Suprapubic skin (tissue), 4 donors: ENCODE measurements around the gene CHD1L. TPM values are rescaled to one million over a fixed set of nuclear protein-coding genes. Genes with fewer than 3 reads are reported as not detected.

Source experiments
- DNase-seq, 2 donors: peaks; one replicate each; pipeline ENCODE4 v3.0.0-alpha.2; 2019; ENCODE audit warnings: low spot score in 2 of 2
- H3K27ac ChIP-seq: fragments of 200-600 bp; sonication (generic); one replicate; pipeline ENCODE4 v1.5.1; 2019
- H3K27me3 ChIP-seq: fragments of 200-600 bp; sonication (generic); one replicate; pipeline ENCODE4 v1.5.1; 2019
- H3K36me3 ChIP-seq: fragments of 200-600 bp; sonication (generic); one replicate; pipeline ENCODE4 v1.5.1; 2019
- H3K4me1 ChIP-seq: fragments of 200-600 bp; sonication (generic); one replicate; pipeline ENCODE4 v1.5.1; 2019
- H3K4me3 ChIP-seq: fragments of 200-600 bp; sonication (generic); one replicate; pipeline ENCODE4 v1.5.1; 2019; ENCODE audit warnings: mild to moderate bottlenecking
- H3K9me3 ChIP-seq: fragments of 200-600 bp; sonication (generic); one replicate; pipeline ENCODE4 v1.5.1; 2019
- EP300 ChIP-seq: sonication (generic); formaldehyde crosslinking; IDR thresholded peaks from one replicate; pipeline ENCODE4 v1.6.1; 2017; ENCODE audit warnings: antibody characterized with exemption
- POLR2A ChIP-seq, 2 donors: fragments of 450-650 bp; IDR thresholded peaks; one replicate each; pipeline ENCODE4 v1.6.1; 2017; ENCODE audit warnings: antibody characterized with exemption in 2 of 2, mild to moderate bottlenecking in 2 of 2, moderate library complexity in 2 of 2
- POLR2AphosphoS5 ChIP-seq, 3 donors: sonication (generic); formaldehyde crosslinking; IDR thresholded peaks; one replicate each; pipeline ENCODE4 v1.6.1; 2017; ENCODE audit warnings: antibody characterized with exemption in 3 of 3
- WGBS: methylation state at CpG from one replicate; pipeline ENCODE4 v1.1.5; 2018; 5-methylcytosine and 5-hydroxymethylcytosine counted together
- total RNA-seq, 4 donors: library from RNA; depleted of rRNA; stranded (reverse); fragments of >200 nt; gene quantifications; one replicate each; pipeline ENCODE4 v1.1.0, GENCODE V29; 2016
- TF ChIP-seq, protein P1 (sequence below), 2 donors: fragments of 200-600 bp in 1 of 2; fragments of 450-650 bp in 1 of 2; sonication (generic) in 1 of 2; IDR thresholded peaks; one replicate each; pipeline ENCODE4 v1.5.1; 2016 to 2019; ENCODE audit warnings: antibody characterized with exemption in 2 of 2, mild to moderate bottlenecking in 1 of 2, moderate library complexity in 1 of 2

The CHD1L gene
- total RNA-seq, 4 donors from 2014 or later: 17.6 to 20.9 (median 18.4) TPM

DNA sequence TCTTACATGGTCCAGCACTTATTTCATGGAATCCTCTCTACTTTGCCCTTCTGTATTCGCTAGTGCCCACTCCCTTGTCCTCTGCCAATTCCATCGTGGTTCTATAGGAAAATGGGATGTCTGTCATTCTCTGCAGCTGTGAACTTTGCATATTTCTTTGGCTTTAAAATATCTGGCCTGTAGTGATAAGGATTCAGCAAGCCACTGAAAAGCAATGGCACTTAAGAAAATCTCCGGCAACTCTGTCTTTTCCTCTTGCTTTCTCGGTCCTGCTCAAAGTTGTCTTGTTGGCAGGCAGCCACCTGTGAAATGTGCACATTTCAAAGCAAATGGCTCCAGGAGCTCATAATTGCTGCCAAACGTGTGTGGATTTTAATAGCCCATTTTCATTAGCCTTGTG is 91.8 kb downstream of the CHD1L start:
- 30% methylated on average over 5 of the region's 5 CpGs for WGBS
- no peaks in the 10 kb centered on the region for H3K4me1 ChIP-seq
- H3K4me3 ChIP-seq: no peak overlapping the region
- H3K36me3 ChIP-seq: no peaks in the 10 kb centered on the region
- no peak for DNase-seq
- H3K27ac ChIP-seq: no peak overlapping the region
- H3K27me3 ChIP-seq: peaks cover 7% of the 10 kb centered on the region
- no peaks in the 10 kb centered on the region for H3K9me3 ChIP-seq
- TF ChIP-seq EP300: no peak
- TF ChIP-seq POLR2AphosphoS5 (IDR thresholded peaks at IDR 0.05): no peak
- TF ChIP-seq, protein P1, sequence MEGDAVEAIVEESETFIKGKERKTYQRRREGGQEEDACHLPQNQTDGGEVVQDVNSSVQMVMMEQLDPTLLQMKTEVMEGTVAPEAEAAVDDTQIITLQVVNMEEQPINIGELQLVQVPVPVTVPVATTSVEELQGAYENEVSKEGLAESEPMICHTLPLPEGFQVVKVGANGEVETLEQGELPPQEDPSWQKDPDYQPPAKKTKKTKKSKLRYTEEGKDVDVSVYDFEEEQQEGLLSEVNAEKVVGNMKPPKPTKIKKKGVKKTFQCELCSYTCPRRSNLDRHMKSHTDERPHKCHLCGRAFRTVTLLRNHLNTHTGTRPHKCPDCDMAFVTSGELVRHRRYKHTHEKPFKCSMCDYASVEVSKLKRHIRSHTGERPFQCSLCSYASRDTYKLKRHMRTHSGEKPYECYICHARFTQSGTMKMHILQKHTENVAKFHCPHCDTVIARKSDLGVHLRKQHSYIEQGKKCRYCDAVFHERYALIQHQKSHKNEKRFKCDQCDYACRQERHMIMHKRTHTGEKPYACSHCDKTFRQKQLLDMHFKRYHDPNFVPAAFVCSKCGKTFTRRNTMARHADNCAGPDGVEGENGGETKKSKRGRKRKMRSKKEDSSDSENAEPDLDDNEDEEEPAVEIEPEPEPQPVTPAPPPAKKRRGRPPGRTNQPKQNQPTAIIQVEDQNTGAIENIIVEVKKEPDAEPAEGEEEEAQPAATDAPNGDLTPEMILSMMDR (IDR thresholded peaks at IDR 0.05): no peak
- TF ChIP-seq POLR2A (IDR thresholded peaks at IDR 0.05): no peak

DNA sequence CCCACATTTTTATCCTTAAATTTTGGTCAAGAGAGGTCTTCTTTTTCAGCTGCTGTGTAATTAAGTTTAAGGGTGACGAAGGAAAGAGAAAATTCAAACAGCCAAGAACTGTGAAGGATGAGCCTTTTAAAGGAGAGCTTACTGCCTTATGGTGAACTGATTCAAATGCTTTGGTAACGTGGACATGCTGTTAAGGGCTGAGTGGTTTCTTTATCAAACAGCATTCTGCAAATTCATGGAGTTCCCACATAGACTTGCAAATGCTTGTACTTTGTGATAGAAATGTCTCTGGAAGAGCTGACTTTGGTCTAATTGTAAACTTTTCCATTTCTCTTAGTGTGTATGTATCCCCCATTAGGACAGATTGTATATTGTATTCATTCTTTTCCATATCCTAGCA is 93.8 kb downstream of the CHD1L start:
- TF ChIP-seq POLR2A (IDR thresholded peaks at IDR 0.05) (no peak), EP300 (no peak), POLR2AphosphoS5 (IDR thresholded peaks at IDR 0.05) (no peak)
- TF ChIP-seq, protein P1 (IDR thresholded peaks at IDR 0.05): no peak
- 70% methylated on average over 2 of the region's 2 CpGs for WGBS

DNA sequence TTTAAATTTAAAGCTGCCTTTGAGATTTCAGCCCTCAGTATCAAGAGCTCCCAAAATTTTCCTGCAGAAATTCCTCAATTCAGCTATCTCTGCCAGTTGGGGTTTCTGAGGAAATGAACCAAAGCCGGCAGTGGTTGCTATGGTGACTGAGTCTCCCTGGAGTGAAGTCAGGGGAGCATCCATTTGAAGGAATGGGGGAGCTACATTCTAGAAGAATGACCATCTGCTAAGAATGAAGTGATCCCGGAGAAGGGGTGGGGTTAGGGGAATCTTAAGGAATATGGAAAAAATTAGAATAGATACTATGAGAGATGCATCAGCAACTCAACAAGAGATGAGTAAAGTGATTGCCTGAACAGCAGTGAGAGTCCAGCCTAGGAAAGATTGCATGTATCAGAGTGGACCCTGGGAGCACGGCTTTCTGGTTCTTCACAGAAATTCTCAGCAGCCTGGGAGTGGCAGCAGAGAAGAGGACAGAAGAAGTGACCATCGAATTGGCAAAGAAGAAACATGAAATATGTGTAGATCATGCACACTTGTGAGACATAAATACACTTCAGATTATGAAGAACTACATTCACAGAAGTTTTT is 94.7 kb downstream of the CHD1L start:
- Histone ChIP-seq H3K9me3 (no peaks in the 10 kb centered on the region), H3K4me1 (no peaks in the 10 kb centered on the region), H3K36me3 (no peaks in the 10 kb centered on the region), H3K27me3 (peaks cover 9% of the 10 kb centered on the region), H3K4me3 (no peak overlapping the region), H3K27ac (no peak overlapping the region)
- TF ChIP-seq POLR2AphosphoS5 (IDR thresholded peaks at IDR 0.05) (no peak), EP300 (no peak)
- DNase-seq: no peak
- 41% methylated on average over 4 of the region's 4 CpGs for WGBS

More for the DNA sequence above, 93.8 kb downstream of the CHD1L start:
- Histone ChIP-seq H3K36me3 (no peaks in the 10 kb centered on the region), H3K4me1 (no peaks in the 10 kb centered on the region), H3K27me3 (peaks cover 7% of the 10 kb centered on the region), H3K27ac (no peak overlapping the region), H3K9me3 (no peaks in the 10 kb centered on the region), H3K4me3 (no peak overlapping the region)
- no peak for DNase-seq

DNA sequence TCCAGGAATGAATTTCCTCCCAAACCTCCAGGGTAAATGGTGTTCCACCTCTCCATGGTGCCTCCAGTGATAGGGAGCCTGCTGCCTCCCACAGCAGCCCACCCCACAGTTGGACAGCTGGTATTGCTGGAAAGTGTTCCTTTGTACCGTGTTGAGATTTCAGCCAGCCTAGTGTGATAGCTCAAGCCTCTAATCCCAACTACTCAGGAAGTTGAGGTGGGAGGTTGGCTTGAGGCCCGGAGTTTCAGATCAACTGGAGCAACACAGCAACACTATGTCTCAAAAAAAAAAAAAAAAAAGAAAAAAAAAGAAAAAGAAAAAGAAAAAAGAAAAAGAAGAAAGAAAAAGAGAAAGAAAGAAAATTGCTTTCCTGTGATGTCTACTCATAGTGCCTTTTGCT is 96.1 kb downstream of the CHD1L start:
- Histone ChIP-seq H3K27me3 (peaks cover 9% of the 10 kb centered on the region), H3K4me3 (no peak overlapping the region), H3K4me1 (no peaks in the 10 kb centered on the region), H3K27ac (no peak overlapping the region), H3K9me3 (no peaks in the 10 kb centered on the region), H3K36me3 (no peaks in the 10 kb centered on the region)
- WGBS: 44% methylated on average over 2 of the region's 2 CpGs
- TF ChIP-seq POLR2AphosphoS5 (IDR thresholded peaks at IDR 0.05): no peak
- TF ChIP-seq POLR2A (IDR thresholded peaks at IDR 0.05): no peak
- TF ChIP-seq, protein P1 (IDR thresholded peaks at IDR 0.05): no peak
- TF ChIP-seq EP300: no peak
- DNase-seq: no peak

DNA sequence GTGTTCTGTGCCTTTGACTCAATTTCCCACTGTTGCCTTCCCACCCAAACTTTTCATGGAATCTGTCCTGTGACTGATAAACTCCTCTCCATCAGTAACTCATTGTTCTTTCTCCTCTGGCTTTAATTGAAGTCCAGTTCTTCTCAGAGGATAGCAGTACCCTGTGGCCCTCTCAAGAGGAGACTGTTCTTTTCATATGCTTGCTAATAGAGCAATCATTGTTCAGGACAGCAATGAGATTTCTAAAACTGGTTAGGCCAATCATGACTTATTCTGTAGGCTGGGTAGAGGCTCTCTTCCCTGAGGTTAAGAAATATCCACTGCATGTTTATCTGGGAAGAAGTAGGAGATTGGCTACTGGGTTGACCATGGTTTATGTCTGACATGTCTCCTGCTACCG is 98.8 kb downstream of the CHD1L start:
- H3K36me3 ChIP-seq: no peaks in the 10 kb centered on the region
- TF ChIP-seq EP300 (no peak), POLR2AphosphoS5 (IDR thresholded peaks at IDR 0.05) (no peak), POLR2A (IDR thresholded peaks at IDR 0.05) (no peak)
- TF ChIP-seq, protein P1 (IDR thresholded peaks at IDR 0.05): no peak
- H3K4me3 ChIP-seq: no peak overlapping the region
- H3K27ac ChIP-seq: no peak overlapping the region
- no peak for DNase-seq
- H3K4me1 ChIP-seq: no peaks in the 10 kb centered on the region
- H3K9me3 ChIP-seq: no peaks in the 10 kb centered on the region
- peaks cover 5% of the 10 kb centered on the region for H3K27me3 ChIP-seq
- WGBS: 83% methylated on average over 1 of the region's 1 CpG

Other genes starting within 250 kb of the CHD1L start
- gene PRKAB2, start 70.2 kb upstream of the CHD1L start, total RNA-seq: 10 to 100 TPM; 13.8 to 39.7 (median 18.5) TPM
- gene FMO5, start 17.3 kb upstream of the CHD1L start, total RNA-seq: 10 to 100 TPM; 15.5 to 37.8 (median 30.4) TPM